Amygdala (tissue), 56 donors: Measurements from ENCODE around the gene SFSWAP.
"Not testable (repeated sequence)": the region's sequence is repeated elsewhere in the genome, so short reads cannot be mapped to it uniquely, and the experiment has no call there.

Experiments
- DNase-seq, 56 donors: peaks; one replicate each; lab custom pipeline; 2025; lab: John Stamatoyannopoulos, UW

SFSWAP gene

DNA sequence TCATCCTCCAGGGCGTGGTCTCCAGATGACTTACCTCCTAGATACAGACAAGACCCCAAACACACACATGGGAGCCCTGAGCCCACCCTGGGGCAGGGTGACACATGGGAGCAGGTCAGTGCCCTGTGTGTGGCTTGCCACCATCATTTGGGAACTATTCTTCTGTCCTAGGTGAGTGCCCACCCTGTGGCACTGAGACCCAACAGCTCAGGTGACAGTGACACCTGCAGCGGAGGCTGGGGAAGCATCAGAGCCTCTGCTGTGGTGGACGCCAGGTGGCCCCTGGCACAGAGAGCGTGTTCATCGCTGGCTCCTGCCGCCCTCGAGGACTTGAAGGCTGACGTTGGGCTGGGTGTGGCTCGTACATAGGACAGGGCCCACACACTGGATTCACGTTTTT lies 23.0 kb downstream of the SFSWAP start:
- DNase-seq = no peak

DNA sequence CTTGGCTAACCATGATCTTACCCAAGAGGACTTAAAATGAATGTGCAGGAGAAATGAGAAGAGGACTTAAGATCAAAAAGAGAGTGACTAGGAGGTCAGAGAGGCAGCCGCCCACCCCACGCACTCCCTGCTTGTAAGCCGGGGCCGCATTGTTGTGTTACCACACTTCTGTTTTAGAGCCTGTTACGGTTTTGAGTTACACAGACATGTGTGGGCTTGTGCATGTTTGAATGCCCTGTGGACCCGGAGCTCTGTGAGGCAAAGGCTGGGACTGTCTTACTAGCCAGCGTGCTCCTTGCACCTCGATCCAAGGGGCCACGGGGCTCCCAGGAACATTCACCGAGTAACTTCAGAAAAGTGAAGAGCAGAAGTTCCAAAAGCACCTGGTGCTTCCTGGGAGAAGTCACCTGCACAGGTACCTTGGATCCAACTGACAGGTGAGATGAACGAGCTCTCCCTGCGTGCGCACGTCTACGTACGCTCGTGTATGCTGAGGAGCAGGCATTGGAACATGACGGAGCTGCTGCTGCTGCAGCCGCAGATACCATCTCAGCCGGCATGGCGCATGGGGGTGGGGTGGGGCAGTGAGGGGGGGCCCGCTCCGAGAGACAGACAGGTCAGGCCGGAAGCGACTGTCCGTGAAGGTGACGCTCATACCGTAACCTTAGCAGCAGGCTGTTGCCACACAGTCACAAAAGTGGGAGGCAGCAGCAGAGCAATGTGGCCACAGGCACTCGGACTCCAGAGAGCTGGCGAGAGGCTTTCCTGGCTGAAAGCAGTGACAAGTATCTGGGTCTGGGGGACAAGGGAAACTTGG lies 23.7 kb downstream of the SFSWAP start:
- no peak for DNase-seq

DNA sequence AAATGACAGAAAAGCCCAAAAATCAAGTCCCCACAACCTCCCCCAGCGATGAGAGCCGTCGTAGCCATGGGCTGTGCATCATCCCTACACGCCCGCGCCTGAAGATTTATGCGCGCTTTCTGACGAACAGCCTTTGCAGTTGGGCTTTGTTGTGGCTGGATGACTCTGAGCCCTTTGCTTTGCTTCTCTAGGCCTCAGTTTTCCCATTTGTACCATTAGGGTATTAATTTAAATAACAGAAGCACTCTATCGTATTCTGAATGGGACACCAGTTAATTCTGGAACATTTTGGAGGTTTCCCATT lies 24.2 kb downstream of the SFSWAP start:
- DNase-seq = no peak

DNA sequence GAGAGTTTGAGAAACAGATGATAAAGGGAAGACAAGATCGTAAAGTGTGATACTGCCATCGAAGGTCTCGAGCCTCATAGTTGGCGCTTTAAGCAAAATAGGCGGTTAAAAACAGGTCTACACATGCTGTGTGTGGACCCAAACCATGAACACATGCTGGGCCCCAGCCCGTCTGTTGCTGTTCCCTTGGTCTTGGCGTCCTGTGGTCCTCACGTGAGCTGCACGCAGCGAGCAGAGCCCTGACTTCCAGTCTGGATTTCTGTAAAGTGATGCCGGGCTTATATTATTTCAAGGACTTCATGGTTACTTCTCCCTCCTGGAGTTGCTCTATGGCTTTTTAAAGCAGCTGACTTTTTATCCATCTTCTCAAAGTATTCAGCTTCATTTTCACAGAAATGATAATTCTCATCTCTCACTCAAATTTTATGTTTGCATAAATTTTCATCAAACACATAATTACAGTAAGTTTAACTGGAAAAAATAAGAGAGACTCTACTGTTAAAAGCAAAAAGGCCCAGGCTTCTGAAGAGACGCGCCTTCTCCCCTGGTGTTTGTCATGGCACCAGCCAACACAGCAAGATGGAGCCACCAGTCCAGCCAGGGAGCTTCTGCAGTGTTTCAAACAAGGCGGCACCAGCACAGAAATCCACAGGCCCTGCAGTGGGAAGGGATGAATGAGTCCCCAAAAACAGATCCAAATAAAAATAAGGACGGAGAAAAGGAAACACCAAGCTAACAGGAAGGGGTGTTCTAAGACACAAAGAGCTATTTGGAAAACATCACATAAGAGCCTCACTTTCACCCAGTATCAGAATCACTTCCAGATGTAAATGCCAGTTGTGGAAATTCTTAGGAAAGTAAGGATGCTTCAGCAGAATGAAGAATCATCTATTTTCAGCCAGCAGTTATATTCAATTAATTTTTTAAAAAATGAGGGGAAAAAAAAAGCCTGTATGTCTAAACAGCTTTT lies 24.9 kb downstream of the SFSWAP start:
- peak in 11 of 56 donors; percentile 15 to 52 (median 30) for DNase-seq

DNA sequence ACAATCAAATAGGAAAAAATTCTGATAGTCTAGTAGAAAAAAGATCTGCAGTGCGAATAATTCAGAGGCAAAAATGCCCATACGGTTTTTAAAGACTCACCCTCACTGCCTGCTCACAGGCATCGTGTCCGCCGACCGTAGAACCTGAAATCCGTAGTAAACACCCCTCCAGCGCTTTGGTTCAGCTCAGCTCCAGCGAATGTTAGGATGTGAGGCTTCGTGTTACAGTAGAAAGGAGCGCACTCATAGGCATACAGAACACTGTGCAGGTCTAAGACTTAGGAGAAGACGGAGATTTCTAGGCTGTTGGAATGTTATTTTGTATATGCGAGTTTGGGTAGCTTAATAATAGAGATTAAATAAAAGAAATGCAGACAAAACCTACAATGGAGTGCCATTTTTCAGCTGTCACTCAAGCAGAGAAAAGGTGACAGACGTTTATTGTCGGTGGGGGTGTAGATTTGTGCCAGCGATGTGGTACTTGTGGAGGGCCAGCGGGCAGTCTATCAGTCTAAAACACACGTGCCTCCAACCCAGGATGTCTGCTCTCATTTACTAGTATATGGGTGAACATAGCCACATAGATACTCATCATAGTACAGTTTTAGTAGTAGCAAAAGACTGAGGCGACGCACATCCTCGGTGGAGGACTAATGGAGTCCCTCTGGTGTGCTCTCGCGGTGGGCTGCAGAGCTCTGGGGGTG lies 25.7 kb downstream of the SFSWAP start:
- no peak for DNase-seq

DNA sequence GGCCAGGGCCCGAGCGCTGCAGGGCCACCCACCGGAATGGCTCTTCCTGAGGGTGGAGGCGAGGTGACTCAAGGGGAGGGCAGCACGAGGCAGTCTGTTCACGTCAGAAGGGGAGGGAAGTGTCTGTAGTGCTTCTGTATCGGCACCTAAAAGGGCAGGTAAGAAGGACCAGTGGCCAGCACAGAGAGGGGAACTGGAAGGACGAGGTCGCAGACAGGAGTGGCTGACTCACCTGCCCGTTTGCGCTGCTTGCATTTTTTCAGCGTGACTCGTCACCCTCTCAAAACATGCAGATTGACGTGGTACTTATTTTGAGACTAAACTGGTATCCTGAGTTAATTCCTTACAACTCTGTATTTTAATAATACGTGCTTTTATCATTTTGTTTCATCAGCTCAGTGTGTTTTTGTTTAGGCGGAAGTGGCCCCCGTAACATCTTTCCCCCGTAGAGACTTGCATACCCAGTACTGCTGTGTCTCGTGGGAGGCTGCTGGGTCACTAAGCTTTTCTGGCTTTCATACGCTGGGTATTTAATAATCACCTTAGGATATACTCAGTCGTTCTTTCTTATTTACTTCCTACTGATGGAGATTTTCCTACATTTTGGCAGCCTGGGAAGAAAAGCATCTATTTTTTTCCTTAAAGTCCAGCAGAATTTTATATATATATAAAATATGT lies 26.4 kb downstream of the SFSWAP start:
- DNase-seq = no peak

DNA sequence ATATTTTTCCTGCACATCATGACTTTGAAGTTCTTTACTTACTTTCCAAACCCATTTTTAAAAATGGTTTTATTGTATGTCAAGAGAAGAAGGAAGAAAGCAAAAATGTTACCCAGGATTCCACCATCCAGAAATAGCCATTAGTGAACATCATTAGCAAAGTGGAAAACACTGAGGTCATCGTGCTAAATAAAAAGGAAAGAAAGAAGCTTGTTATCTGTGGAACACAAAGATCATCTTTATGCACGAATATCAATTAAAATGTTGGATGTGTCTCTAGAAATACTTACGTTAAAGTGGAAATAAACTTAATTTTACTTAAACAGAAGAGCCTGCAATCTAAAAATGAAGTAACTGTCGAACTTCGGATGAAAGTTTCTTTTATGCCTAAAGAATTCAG lies 27.3 kb downstream of the SFSWAP start:
- peak in 1 of 56 donors; percentile 49 for DNase-seq

DNA sequence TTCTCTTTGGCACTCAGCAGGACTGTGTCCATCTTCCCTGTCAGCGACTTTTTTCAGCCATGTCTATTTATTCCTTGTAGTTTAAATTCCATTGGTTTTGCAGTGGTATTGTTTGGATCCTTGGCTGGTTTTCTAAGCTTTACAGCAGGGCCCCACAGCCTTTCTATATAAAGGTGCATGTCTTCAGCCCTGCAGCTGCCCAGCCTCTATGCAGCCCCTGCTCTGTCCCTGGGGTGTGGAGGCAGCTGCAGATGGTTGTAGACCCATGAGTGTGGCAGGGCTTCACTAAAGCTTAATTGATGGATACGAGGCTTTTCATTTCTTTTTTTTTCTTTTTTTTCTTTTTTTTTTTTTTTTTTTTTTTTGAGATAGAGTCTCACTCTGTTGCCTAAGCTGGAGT lies 29.7 kb downstream of the SFSWAP start:
- no peak for DNase-seq

DNA sequence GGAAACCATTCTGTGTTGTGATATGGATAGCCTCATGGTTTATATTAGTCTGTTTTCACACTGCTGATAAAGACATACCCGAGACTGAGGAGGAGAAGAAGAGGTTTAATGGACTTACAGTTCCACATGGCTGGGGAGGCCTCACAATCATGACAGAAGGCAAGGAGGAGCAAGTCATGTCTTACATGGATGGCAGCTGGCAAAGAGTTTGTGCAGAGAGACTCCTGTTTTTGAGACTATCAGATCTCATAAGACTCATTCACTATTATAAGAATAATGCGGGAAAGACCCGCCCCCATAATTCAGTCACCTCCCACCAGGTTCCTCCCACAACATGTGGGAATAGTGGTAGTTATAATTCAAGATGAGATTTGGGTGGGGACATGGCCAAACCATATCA lies 31.9 kb downstream of the SFSWAP start:
- DNase-seq = not testable (repeated sequence)

DNA sequence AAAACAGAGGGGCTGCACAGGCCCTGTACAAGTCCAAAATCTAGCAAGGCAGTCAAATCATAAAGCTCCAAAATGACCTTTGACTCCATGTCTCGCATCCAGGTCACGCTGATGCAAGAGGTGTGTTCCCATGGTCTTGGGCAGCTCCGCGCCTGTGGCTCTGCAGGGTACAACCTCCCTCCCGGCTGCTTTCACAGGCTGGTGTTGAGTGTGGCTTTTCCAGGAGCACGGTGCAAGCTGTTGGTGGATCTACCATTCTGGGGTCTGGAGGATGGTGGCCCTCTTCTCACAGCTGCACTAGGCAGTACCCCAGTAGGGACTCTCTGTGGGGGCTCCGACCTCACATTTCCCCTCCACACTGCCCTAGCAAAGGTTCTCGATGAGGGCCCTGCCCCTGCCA lies 32.5 kb downstream of the SFSWAP start:
- not testable (repeated sequence) for DNase-seq

DNA sequence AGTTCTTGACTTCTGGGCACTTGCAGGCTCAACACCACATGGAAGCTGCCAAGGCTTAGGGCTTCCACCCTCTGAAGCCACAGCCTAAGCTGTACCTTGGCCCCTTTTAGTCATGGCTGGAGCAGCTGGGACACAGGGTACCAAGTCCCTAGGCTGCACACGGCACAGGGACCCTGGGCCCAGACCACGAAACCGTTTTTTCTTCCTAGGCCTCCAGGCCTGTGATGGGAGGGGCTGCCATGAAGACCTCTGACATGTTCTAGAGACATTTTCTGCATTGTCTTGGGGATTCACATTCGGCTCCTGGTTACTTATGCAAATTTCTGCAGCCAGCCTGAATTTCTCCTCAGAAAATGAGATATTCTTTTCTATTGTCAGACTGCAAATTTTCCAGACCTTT lies 33.0 kb downstream of the SFSWAP start:
- DNase-seq = not testable (repeated sequence)

DNA sequence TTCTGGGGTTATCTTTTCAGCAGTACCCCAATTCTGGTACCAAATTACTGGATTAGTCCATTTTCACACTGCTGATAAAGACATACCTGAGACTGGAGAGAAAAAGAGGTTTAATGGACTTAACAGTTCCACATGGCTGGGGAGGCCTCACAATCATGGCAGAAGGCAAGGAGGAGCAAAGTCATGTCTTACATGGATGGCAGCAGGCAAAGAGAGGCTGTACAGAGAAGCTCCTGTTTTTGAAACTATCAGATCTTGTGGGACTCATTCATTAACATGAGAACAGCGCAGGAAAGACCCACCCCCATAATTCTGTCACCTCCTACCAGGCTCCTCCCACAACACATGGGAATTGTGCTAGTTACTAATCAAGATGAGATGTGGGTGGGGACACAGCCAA lies 33.8 kb downstream of the SFSWAP start:
- DNase-seq = not testable (repeated sequence)

DNA sequence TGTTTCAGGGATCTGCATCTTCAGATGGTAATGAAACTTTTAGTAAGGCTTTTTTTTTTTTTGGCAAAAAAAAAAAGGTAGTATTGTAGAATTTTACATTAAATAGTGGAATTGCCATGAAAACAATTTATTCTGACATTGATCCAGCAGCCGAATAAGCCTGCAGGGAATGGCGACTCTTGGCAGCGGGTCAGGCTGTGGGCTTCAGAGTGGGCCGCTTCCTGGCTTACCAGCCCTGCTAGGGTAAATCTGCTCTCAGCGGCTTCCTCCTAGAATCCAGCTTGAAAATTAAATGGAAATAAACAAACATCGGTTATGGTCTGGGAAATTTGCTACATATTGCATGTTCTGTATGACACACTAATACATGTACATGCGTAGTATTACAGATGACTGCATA lies 34.8 kb downstream of the SFSWAP start:
- no peak for DNase-seq

DNA sequence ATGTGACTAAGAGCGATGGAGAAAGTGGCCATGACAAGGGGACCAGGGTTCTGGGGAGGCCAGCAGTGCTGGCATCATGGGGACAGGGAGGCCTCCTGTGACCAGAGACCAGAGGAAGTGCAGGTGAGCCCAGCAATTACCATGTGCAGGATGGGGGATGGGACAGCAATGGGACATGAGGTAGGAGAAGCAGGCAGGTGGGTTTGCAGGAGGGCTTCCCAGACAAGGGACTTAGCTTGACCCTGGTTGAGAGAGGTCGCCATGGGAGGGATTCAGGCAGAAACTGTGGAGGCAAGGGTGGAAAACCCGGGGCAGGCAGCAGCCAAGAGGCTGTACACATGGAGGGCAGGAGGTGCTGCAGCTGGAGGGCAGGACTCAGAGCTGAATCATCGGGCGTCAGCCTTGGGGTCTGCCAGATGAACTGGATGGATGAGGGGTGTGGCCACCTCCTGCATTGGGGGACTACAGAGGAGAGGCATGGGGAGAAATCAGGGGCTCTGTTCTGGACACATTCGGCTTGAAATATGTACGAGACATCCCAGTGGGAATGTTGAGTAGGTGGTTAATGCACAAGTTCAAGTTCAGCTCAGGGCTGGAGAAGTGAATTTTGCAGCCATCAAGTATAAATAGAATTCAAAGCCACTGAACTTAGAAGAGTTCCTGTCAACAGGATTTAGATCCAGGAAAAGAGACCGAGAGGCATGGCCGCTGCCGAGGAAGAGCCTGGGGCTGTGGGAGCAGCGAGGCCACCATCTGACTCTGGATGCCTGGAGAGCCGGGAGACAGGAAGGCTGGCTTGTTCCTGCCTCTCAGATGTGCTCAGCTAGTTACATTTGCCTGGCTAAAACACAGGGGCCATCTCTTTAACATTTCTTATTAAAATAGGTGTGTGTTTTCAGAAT lies 36.6 kb downstream of the SFSWAP start:
- no peak for DNase-seq

DNA sequence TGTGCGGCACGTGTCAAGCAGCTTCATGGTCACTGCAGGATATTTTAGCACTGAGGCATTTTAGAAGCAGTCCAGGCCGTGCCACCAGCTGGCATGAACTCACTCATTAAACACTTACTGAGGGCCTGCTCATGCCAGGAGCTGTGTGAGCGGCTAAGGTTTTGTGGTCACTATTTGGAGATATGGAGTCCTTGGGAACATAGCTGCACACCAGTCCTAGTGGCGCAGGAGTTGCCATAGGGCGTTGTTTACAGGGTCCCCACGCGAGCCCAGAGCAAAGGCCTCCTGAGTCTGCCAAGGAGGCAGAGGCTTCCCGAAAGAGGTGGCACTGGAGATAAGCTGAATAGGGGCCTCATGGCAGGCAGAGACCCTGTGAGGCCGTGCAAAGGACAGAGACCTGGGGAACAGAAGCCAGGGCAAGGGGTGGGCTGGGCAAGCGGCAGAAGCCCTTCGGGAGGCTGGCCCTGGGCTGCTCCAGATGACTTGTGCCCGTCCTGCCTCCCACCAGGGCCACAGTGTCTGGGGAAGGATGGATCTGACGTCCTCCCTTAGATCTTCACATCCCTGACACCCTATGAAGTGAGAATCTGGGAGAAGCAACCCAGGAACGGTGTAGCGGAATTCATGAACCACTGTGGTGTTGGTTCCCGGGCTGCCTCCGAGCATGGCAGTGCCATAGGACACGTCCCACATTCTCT lies 38.9 kb downstream of the SFSWAP start:
- DNase-seq = no peak

DNA sequence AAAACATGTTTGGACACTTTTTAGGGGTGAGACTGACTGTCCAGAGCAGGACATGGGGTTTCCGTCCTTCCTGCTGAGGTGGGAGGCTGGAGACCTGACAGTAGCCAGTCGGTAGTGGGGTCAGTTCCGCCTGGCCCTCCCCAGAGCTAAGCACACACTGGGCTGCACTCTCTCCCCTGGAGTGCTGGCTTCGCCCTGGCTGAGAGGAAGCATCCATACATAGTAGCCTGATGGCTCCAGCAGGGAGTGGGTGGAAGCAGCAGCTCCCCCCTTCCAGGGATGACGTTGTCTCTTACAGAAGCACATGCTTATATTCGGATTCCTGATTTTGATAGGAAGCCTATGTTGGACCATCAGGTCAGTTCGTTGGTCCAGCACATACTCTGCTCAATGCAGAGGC lies 40.4 kb downstream of the SFSWAP start:
- DNase-seq = no peak

DNA sequence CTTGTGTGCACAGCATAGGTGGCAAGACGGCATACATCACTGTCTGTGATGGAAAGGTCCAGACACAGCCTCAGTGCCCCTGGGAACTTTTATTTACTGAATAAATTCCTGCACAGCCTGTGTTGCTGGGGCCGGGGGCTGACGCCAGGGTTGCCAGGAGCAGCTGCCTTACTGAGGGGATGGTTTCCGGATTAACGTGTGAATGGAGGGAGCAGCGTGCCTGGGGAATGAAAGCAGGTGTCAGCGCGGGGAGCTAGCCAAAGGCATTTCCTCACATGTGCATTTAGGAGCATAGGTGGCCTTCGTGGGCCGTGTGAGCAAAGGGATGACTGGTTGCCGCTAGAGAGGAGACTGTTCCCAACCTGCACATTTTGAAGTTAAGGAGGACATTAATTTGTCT lies 41.6 kb downstream of the SFSWAP start:
- no peak for DNase-seq

DNA sequence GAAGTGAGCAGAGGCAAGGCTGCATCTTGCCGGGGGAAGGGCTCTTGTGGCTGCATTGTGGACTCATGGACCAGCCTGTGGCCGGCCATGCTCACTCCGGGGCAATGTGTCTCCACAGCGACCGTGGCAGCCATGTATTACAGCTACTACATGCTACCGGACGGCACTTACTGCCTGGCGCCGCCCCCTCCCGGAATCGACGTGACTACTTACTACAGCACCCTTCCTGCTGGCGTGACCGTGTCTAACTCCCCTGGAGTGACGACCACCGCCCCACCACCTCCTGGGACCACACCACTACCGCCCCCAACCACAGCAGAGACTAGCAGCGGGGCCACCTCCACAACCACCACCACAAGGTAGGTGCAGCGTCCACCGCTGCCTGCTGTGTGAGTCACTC lies 42.1 kb downstream of the SFSWAP start:
- DNase-seq = no peak

DNA sequence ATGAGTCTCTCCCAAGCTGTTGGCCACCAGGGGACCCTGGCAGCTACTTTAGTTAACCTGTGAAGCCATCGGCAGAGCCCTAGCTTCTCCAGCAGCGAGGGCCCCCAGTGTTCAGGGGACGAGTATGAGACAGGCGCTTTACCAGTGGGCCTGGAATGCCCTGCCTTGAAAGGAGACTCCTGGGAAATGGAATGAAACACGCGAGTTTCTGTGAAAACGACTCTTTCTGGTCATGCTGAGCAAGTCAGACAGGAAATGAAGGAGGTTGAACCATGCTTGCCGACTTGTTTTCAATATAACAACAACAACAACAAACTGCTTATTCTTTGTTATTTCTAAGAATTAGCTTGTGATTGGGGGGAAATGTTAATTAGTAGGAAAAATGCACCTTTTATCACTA lies 42.9 kb downstream of the SFSWAP start:
- DNase-seq = no peak
